LNCaP clone FGC (cell line): Measurements from ENCODE around the gene CACNA1G.

Source experiments
- DNase-seq: peaks from one replicate; pipeline ENCODE4 v3.0.0-alpha.2; 2011; ENCODE audit warnings: low read depth
- H3K4me3 ChIP-seq: 2 replicates; pipeline ENCODE4 v1.5.1; 2011; ENCODE audit warnings: mild to moderate bottlenecking, low read depth, low read length, control low read depth
- TF ChIP-seq, protein P1 (sequence below): IDR thresholded peaks from 2 replicates; pipeline ENCODE4 v1.5.1; 2012; ENCODE audit warnings: mild to moderate bottlenecking; ENCODE audit not compliant: control insufficient read depth, insufficient read depth; ENCODE audit errors: extremely low read depth

The CACNA1G gene

DNA sequence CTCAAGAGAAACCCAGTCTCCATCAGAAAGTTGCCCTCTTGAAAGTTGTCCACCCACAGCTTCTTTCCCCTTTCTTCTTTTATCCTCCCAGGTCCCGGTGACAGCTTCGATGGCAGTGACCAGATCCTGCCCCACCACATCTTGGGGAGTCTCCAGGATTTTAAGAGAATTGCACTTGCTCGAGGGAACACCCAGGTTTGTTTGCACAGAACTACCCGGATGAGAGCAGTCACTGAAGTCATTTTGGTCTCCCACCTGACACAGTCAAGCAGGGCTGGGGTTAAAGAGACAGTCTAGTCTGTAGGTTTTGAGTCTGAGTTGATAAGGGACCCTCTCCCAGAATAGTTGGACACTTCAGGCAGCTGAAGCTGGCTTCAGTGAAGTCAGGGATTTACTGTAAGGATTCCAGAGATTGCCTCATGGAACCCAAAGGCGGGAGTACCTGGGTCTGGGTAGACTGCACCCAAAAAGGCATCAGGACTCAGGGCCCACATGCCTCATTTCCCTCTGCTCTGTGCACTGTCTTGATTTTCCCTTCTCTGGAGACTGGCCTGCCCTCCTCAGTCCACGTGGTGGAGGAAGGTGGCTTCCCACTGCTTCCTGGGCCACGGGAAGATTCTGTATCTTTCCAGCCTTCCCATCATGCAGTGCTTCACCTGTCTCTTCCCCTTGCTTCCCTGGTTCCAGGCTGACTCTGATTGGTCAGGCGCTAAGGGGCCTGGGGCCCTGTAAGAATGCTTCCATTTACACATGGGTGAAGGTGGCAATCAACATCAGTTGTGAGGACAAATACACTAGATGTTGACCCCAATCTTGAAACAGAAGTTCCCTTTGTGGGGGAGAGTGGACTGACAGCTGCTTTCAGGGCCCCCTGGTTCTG, 42.8 kb upstream of the CACNA1G start:
- TF ChIP-seq, protein P1, sequence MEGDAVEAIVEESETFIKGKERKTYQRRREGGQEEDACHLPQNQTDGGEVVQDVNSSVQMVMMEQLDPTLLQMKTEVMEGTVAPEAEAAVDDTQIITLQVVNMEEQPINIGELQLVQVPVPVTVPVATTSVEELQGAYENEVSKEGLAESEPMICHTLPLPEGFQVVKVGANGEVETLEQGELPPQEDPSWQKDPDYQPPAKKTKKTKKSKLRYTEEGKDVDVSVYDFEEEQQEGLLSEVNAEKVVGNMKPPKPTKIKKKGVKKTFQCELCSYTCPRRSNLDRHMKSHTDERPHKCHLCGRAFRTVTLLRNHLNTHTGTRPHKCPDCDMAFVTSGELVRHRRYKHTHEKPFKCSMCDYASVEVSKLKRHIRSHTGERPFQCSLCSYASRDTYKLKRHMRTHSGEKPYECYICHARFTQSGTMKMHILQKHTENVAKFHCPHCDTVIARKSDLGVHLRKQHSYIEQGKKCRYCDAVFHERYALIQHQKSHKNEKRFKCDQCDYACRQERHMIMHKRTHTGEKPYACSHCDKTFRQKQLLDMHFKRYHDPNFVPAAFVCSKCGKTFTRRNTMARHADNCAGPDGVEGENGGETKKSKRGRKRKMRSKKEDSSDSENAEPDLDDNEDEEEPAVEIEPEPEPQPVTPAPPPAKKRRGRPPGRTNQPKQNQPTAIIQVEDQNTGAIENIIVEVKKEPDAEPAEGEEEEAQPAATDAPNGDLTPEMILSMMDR, result no peak
- no peak for DNase-seq
- H3K4me3 ChIP-seq, result no peak overlapping the region

GRCh38 chr17:50518384-50519023, 42.0 kb upstream of the CACNA1G start:
- TF ChIP-seq, protein P1, result no peak
- no peak for DNase-seq

GRCh38 chr17:50519141-50519834, 41.2 kb upstream of the CACNA1G start:
- no peak overlapping the region for H3K4me3 ChIP-seq
- TF ChIP-seq, protein P1, result no peak
- DNase-seq, result no peak

More at GRCh38 chr17:50518384-50519023, 42.0 kb upstream of the CACNA1G start:
- no peak overlapping the region for H3K4me3 ChIP-seq

DNA sequence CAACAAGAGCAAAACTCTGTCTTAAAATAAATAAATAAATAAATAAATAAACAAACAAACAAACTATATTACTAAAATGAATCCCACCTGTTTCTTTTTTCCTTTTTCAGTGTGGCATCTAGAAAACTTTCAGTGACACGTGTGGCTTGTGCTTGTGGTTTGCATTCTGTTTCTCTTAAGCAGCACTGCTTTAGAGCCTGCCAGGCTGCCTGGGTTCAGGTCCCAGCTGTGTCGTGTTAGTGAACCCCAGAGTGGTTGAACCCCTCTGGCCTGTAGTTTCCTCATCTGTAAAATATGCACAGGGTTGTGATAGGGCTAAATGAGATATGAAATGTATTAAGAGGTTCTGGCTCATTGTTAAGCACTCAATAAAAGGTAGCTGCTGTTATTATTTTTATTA, 40.0 kb upstream of the CACNA1G start:
- TF ChIP-seq, protein P1, result no peak
- H3K4me3 ChIP-seq, result no peak overlapping the region
- DNase-seq, result no peak

GRCh38 chr17:50521514-50521913, 39.0 kb upstream of the CACNA1G start:
- no peak overlapping the region for H3K4me3 ChIP-seq
- DNase-seq, result no peak
- TF ChIP-seq, protein P1, result no peak

DNA sequence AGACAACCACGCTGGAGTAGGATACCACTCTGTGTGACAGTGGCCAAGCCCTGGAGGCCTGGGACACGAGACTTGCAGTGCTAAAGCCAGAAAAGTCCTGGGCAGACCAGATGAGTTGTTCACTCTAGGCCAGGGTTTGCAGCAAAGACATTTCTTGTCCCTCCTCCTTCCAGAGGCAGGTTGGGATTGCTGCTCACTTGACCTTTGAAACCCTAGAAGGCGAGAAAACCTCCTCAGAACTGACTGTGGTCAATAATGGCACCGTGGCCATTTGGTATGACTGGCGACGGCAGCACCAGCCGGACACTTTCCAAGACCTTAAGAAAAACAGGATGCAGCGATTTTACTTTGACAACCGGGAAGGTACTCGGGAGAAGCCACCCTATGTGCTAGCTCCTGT, 37.7 kb upstream of the CACNA1G start:
- H3K4me3 ChIP-seq, result no peak overlapping the region
- TF ChIP-seq, protein P1, result no peak
- DNase-seq, result no peak
